NCI-H1092 (cell line): ENCODE results near the gene DCDC2B.
"Not testable (repeated sequence)": the region's sequence is repeated elsewhere in the genome, so short reads cannot be mapped to it uniquely, and the experiment has no call there.

Experiments used
- DNase-seq: peaks from one replicate; lab custom pipeline; 2025; lab: John Stamatoyannopoulos, UW

The DCDC2B gene

GRCh38 chr1:32256473-32257226, 47.8 kb downstream of the DCDC2B start:
- no peak for DNase-seq

GRCh38 chr1:32257227-32257508, 48.3 kb downstream of the DCDC2B start:
- no peak for DNase-seq

DNA sequence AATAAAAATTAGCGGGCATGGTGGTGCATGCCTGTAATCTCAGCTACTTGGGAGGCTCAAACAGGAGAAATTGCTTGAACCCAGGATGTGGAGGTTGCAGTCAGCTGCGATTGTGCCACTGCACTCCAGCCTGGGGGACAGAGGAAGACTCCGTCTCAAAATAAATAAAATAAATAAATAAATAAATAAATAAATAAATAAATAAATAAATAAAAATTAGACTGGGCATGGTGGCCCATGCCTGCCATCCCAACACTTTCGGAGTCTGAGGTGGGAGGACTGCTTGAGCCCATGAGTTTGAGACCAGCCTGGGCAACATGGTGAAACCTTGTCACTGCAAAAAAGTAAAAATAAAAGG, 54.3 kb downstream of the DCDC2B start:
- not testable (repeated sequence) for DNase-seq

- no peak for DNase-seq
Observed at GRCh38 chr1:32263744-32264143, 54.9 kb downstream of the DCDC2B start.
